Mesothelial cell of epicardium (in vitro differentiated cells): ENCODE measurements around the gene HOXB3. TPM values are rescaled to one million over a fixed set of nuclear protein-coding genes. Genes with fewer than 3 reads are reported as not detected.
"Not testable (repeated sequence)": the region's sequence is repeated elsewhere in the genome, so short reads cannot be mapped to it uniquely, and the experiment has no call there.

Experiments
- DNase-seq, 2 experiments: peaks; one replicate each; pipeline ENCODE4 v3.0.0; 2021; ENCODE audit warnings: low spot score in 2 of 2; ENCODE audit not compliant: unreplicated experiment in 2 of 2
- H3K27ac Mint-ChIP-seq: 2 replicates; pipeline ENCODE4 v1.8.0; 2021; ENCODE audit warnings: mixed read lengths
- H3K27me3 Mint-ChIP-seq: 2 replicates; pipeline ENCODE4 v1.8.0; 2021; ENCODE audit warnings: low read depth, mixed read lengths
- H3K36me3 Mint-ChIP-seq: 2 replicates; pipeline ENCODE4 v1.8.0; 2021; ENCODE audit warnings: mixed read lengths
- H3K4me1 Mint-ChIP-seq: 2 replicates; pipeline ENCODE4 v1.8.0; 2021; ENCODE audit warnings: mixed read lengths
- H3K4me3 Mint-ChIP-seq: 2 replicates; pipeline ENCODE4 v1.8.0; 2021; ENCODE audit warnings: mild to moderate bottlenecking, moderate library complexity, mixed read lengths
- H3K9me3 Mint-ChIP-seq: 2 replicates; pipeline ENCODE4 v1.8.0; 2021; ENCODE audit warnings: mixed read lengths
- CTCF ChIP-seq: fragments of 200-600 bp; sonication (generic); IDR thresholded peaks from one replicate; pipeline ENCODE4 v1.5.0; 2021; ENCODE audit warnings: antibody characterized with exemption; ENCODE audit not compliant: unreplicated experiment
- total RNA-seq: library from RNA; stranded (reverse); gene quantifications from 3 replicates; pipeline ENCODE4 v1.2.1, GENCODE V29; 2021

HOXB3 gene
- total RNA-seq, 1 donor from 2014 or later = 303 TPM

GRCh38 chr17:48539177-48539576 is 50.9 kb downstream of the HOXB3 start:
- TF ChIP-seq CTCF = no peak
- no peak for DNase-seq
- peak overlapping the region; percentile 75 for H3K27ac Mint-ChIP-seq
- peaks cover 46% of the 10 kb centered on the region for H3K4me1 Mint-ChIP-seq
- H3K27me3 Mint-ChIP-seq = no peaks in the 10 kb centered on the region
- H3K9me3 Mint-ChIP-seq = no peaks in the 10 kb centered on the region
- no peak overlapping the region for H3K4me3 Mint-ChIP-seq
- peaks cover 17% of the 10 kb centered on the region for H3K36me3 Mint-ChIP-seq

GRCh38 chr17:48537316-48537715 is 52.7 kb downstream of the HOXB3 start:
- Mint-ChIP-seq H3K27ac (peak overlapping the region; percentile 83), H3K27me3 (no peaks in the 10 kb centered on the region), H3K9me3 (no peaks in the 10 kb centered on the region), H3K4me1 (peaks cover 58% of the 10 kb centered on the region), H3K36me3 (peaks cover 10% of the 10 kb centered on the region), H3K4me3 (no peak overlapping the region)
- TF ChIP-seq CTCF = no peak
- DNase-seq = no peak

- not testable (repeated sequence) for DNase-seq, H3K36me3 Mint-ChIP-seq, H3K27ac Mint-ChIP-seq, H3K4me3 Mint-ChIP-seq, H3K27me3 Mint-ChIP-seq, H3K9me3 Mint-ChIP-seq
- peaks cover 59% of the 10 kb centered on the region for H3K4me1 Mint-ChIP-seq
Observed at GRCh38 chr17:48535793-48536559, 54.1 kb downstream of the HOXB3 start.

GRCh38 chr17:48532261-48532660 is 57.8 kb downstream of the HOXB3 start:
- no peaks in the 10 kb centered on the region for H3K27me3 Mint-ChIP-seq
- H3K36me3 Mint-ChIP-seq = peaks cover 2% of the 10 kb centered on the region
- peaks cover 67% of the 10 kb centered on the region for H3K4me1 Mint-ChIP-seq
- no peak for DNase-seq
- no peak for TF ChIP-seq CTCF
- H3K27ac Mint-ChIP-seq = peak overlapping the region; percentile 23
- no peak overlapping the region for H3K4me3 Mint-ChIP-seq
- no peaks in the 10 kb centered on the region for H3K9me3 Mint-ChIP-seq

GRCh38 chr17:48530887-48531272 is 59.2 kb downstream of the HOXB3 start, which contains the start of gene HOXB1:
Gene HOXB1 (minus strand): TSS chr17:48531011. CDS start chr17:48530904, 107 bp downstream.
- no peak for TF ChIP-seq CTCF
- Mint-ChIP-seq H3K9me3 (no peaks in the 10 kb centered on the region), H3K4me3 (peak within 1 kb of the TSS; percentile 10), H3K27me3 (no peaks in the 10 kb centered on the region), H3K36me3 (no peaks in the 10 kb centered on the region), H3K27ac (peak within 1 kb of the TSS; percentile 43), H3K4me1 (peaks cover 74% of the 10 kb centered on the region)
- no peak for DNase-seq

GRCh38 chr17:48530208-48530886 is 59.7 kb downstream of the HOXB3 start:
- Mint-ChIP-seq H3K27ac (peak overlapping the region; percentile 39), H3K36me3 (no peaks in the 10 kb centered on the region), H3K9me3 (no peaks in the 10 kb centered on the region), H3K27me3 (no peaks in the 10 kb centered on the region), H3K4me1 (peaks cover 77% of the 10 kb centered on the region), H3K4me3 (peak overlapping the region; percentile 10)
- no peak for TF ChIP-seq CTCF
- no peak for DNase-seq
